DOHH2 (cell line): ENCODE results near the gene WDR5.

Experiments used
- H3F3A ChIP-seq: fragments of 200-600 bp; sonication (generic), shearing (Covaris generic); 2 replicates; pipeline ENCODE4 v1.6.0; 2016; ENCODE audit warnings: antibody characterized with exemption, mild to moderate bottlenecking; ENCODE audit not compliant: control insufficient read depth, insufficient read depth
- H3K27ac ChIP-seq: fragments of 200-600 bp; sonication (generic); 2 replicates; pipeline ENCODE4 v1.5.1; 2014; ENCODE audit warnings: low read depth, mild to moderate bottlenecking, low read length, moderate library complexity
- H3K27me3 ChIP-seq: fragments of 200-600 bp; sonication (generic); 2 replicates; pipeline ENCODE4 v1.6.1; 2014; ENCODE audit warnings: mild to moderate bottlenecking, low read length, mixed read lengths; ENCODE audit not compliant: control insufficient read depth
- H3K36me3 ChIP-seq: fragments of 200-600 bp; sonication (generic); 2 replicates; pipeline ENCODE4 v1.6.1; 2014; ENCODE audit warnings: mild to moderate bottlenecking, low read length, moderate library complexity, mixed read lengths; ENCODE audit not compliant: control insufficient read depth
- H3K4me1 ChIP-seq: fragments of 200-600 bp; sonication (generic); 2 replicates; pipeline ENCODE4 v1.6.1; 2014; ENCODE audit warnings: mild to moderate bottlenecking, low read length, mixed read lengths; ENCODE audit not compliant: control insufficient read depth
- H3K4me2 ChIP-seq: fragments of 200-600 bp; sonication (generic); 2 replicates; pipeline ENCODE4 v1.6.0; 2014; ENCODE audit warnings: mild to moderate bottlenecking, low read length, moderate library complexity
- H3K4me3 ChIP-seq: fragments of 200-600 bp; sonication (generic); 2 replicates; pipeline ENCODE4 v1.5.1; 2014; ENCODE audit warnings: mild to moderate bottlenecking, low read length, mixed read lengths
- H3K79me2 ChIP-seq: fragments of 200-600 bp; sonication (generic); 2 replicates; pipeline ENCODE4 v1.6.1; 2014; ENCODE audit warnings: mild to moderate bottlenecking, low read length, mixed read lengths; ENCODE audit not compliant: control insufficient read depth
- H3K9me2 ChIP-seq: fragments of 200-600 bp; sonication (generic); replicated peaks from 2 replicates; pipeline ENCODE4 v1.6.1; 2014; ENCODE audit warnings: mild to moderate bottlenecking, low read length, mixed read lengths; ENCODE audit not compliant: control insufficient read depth
- H3K9me3 ChIP-seq: fragments of 200-600 bp; sonication (generic); 2 replicates; pipeline ENCODE4 v1.6.1; 2014; ENCODE audit warnings: antibody characterized with exemption, low read length, mixed read lengths; ENCODE audit not compliant: control insufficient read depth, insufficient read depth
- H4K20me1 ChIP-seq: fragments of 200-600 bp; sonication (generic); 2 replicates; pipeline ENCODE4 v1.6.0; 2014; ENCODE audit warnings: low read depth, mild to moderate bottlenecking, antibody characterized with exemption, low read length, moderate library complexity; ENCODE audit not compliant: control insufficient read depth, insufficient read depth
- EZH2phosphoT487 ChIP-seq: fragments of 200-600 bp; sonication (generic); IDR thresholded peaks from 2 replicates; pipeline ENCODE4 v1.6.1; 2017; ENCODE audit warnings: borderline replicate concordance, mild to moderate bottlenecking, antibody characterized with exemption, low read length, moderate library complexity, mixed read lengths
- TF ChIP-seq, protein P1 (sequence below): fragments of 200-600 bp; sonication (generic); IDR thresholded peaks from one replicate; pipeline ENCODE4 v1.5.1; 2014; ENCODE audit warnings: antibody characterized with exemption, mild to moderate bottlenecking, low read depth, low read length; ENCODE audit not compliant: poor library complexity, severe bottlenecking

Gene WDR5

DNA sequence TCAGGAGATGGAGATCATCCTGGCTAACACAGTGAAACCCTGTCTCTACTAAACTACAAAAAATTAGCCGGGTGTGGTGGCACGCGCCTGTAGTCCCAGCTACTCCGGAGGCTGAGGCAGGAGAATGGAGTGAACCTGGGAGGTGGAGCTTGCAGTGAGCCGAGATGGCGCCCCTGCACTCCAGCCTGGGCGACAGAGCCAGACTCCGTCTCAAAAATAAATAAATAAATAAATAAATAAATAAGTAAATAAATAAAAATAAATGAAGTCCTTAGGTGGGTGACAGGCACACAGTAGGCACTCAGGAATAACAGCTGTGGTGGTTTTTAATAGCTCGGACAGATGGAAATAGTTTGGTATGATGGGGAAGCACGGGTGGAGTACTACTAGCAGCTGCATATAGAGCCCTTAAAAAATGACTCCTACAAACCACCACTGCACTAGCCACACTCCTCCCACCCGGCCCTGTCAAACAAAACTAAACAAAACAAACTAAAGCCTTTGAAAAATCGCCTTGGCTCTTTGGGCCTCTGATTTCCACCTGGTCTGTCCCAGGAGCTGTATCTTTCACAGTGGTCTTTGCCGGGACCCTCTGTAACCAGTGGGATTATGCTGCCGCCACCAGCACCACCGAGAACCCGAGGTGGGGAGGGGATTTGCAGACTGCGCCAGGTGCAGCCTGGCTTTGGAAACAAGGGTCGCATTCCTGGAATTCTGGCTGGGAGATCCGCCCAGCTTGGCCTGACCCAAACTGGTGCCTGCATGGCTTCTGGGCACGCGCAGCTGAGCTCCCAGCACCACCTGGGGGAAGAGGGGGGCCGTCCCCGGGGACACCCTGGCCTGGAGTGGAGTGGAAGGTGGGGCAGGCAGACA, 5.1 kb upstream of the WDR5 start:
- TF ChIP-seq, protein P1, sequence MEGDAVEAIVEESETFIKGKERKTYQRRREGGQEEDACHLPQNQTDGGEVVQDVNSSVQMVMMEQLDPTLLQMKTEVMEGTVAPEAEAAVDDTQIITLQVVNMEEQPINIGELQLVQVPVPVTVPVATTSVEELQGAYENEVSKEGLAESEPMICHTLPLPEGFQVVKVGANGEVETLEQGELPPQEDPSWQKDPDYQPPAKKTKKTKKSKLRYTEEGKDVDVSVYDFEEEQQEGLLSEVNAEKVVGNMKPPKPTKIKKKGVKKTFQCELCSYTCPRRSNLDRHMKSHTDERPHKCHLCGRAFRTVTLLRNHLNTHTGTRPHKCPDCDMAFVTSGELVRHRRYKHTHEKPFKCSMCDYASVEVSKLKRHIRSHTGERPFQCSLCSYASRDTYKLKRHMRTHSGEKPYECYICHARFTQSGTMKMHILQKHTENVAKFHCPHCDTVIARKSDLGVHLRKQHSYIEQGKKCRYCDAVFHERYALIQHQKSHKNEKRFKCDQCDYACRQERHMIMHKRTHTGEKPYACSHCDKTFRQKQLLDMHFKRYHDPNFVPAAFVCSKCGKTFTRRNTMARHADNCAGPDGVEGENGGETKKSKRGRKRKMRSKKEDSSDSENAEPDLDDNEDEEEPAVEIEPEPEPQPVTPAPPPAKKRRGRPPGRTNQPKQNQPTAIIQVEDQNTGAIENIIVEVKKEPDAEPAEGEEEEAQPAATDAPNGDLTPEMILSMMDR = no peak
- no peak for TF ChIP-seq EZH2phosphoT487

DNA sequence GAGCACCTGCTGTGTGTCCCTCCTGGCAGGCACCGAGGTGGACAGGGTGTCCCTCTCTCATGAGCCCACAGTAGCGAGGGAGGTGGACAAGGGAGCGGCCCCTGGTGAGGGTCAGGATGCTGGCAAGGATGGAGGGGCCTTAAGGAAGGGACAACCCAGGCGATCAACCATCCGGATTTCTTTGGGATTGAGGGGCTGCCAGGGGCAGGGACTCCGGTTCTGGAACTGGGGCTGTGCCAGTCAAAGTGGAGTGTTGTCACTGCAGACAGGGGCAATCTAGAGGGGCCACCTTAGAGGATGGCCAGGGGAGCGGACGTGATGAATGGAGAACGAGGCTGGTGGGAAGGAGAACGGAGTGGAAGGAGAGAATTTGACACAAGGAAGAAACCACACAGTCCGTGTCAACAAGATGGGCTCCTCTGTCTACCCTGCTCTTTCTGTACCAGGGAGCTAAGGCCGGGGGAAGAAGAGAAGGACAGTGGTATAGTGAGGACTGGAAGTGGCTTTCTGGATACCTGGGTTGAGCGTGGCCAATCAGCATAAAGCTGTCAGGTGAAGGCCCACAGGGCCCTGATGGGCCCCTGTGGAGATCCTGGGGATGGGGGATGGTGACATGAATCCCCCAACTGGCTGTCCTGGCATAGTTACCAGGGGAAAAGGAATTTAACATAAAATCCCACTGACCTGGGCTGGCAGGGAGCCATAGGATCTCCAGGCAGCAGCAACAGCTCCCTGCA, 4.2 kb upstream of the WDR5 start:
- Histone ChIP-seq H3K4me2 (no peak overlapping the region; the same call in 1 of the 2 replicates), H3K4me1 (peaks cover 57% of the 10 kb centered on the region), H3K27ac (no peak overlapping the region)

More for the DNA sequence above, 5.1 kb upstream of the WDR5 start:
- Histone ChIP-seq H3K4me2 (peak overlapping the region; percentile 1), H3K79me2 (peaks cover 16% of the 10 kb centered on the region), H3K27me3 (no peaks in the 10 kb centered on the region), H3K9me3 (no peaks in the 10 kb centered on the region), H4K20me1 (no peaks in the 10 kb centered on the region), H3K9me2 (no peaks in the 10 kb centered on the region), H3F3A (peaks cover 11% of the 10 kb centered on the region), H3K4me1 (peaks cover 57% of the 10 kb centered on the region), H3K27ac (no peak overlapping the region), H3K36me3 (0 out of 2 replicates have a peak, but pooled peaks cover 5% of the 10 kb centered on the region), H3K4me3 (no peak overlapping the region)

DNA sequence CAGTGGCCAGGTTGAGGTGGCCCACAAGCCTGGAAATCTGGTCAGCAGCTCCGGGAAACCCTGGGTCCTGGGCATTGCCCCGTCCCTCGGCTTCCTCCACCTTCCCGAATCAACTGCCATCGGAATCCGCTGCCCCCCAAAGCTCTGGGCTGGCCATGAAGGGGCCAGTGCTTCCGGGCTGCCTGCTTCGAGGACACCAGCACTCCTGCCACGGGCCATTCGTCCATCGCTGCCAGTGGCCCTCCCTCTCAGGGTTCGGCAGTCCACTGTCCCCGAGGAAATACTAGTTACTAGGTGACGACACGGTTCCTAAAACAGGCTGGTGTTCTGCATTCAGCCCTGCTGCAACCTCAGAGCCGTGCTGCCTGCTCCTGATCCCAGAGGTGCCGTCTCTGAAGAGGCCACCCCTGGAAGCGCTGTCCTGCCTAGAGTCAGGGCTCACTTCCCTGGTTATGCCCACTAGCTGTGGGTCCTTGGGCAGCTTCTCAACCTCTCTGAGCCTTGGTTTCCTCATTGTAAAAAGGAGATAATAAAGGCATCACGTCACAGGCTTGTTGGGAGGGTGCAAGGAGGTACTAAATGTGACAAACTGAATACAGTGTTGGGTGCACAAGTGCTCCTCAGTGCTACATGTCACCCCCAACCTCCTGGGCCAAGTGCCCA, 3.5 kb upstream of the WDR5 start:
- Histone ChIP-seq H3K9me2 (no peaks in the 10 kb centered on the region), H3K27me3 (no peaks in the 10 kb centered on the region), H3K4me1 (peaks cover 56% of the 10 kb centered on the region), H3K27ac (no peak overlapping the region), H3K9me3 (no peaks in the 10 kb centered on the region), H4K20me1 (peaks cover 8% of the 10 kb centered on the region; the same call in 1 of the 2 replicates), H3K36me3 (peaks cover 16% of the 10 kb centered on the region), H3K79me2 (peaks cover 29% of the 10 kb centered on the region), H3K4me2 (no peak overlapping the region), H3F3A (peaks cover 11% of the 10 kb centered on the region), H3K4me3 (no peak overlapping the region)
- TF ChIP-seq EZH2phosphoT487 = no peak
- TF ChIP-seq, protein P1 = no peak

More for the DNA sequence above, 4.2 kb upstream of the WDR5 start:
- TF ChIP-seq, protein P1 = no peak
- TF ChIP-seq EZH2phosphoT487 = no peak
- Histone ChIP-seq H3F3A (peaks cover 11% of the 10 kb centered on the region), H3K27me3 (no peaks in the 10 kb centered on the region), H3K4me3 (no peak overlapping the region), H4K20me1 (0 out of 2 replicates have a peak, but pooled peaks cover 3% of the 10 kb centered on the region), H3K79me2 (peaks cover 22% of the 10 kb centered on the region), H3K9me3 (no peaks in the 10 kb centered on the region), H3K9me2 (no peaks in the 10 kb centered on the region), H3K36me3 (peaks cover 9% of the 10 kb centered on the region)
